GM21528 (cell line): ENCODE measurements around the gene PARL.

Experiments
- ATAC-seq: cut with Tn5 transposase; IDR thresholded peaks from one replicate; pipeline ENCODE4 v1.9.1; 2021; ENCODE audit warnings: mild to moderate bottlenecking, moderate library complexity; ENCODE audit not compliant: unreplicated experiment, low FRiP score

The PARL gene, protein sequence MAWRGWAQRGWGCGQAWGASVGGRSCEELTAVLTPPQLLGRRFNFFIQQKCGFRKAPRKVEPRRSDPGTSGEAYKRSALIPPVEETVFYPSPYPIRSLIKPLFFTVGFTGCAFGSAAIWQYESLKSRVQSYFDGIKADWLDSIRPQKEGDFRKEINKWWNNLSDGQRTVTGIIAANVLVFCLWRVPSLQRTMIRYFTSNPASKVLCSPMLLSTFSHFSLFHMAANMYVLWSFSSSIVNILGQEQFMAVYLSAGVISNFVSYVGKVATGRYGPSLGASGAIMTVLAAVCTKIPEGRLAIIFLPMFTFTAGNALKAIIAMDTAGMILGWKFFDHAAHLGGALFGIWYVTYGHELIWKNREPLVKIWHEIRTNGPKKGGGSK

GRCh38 chr3:183884427-183885296, at the start of gene PARL:
Gene PARL, minus strand, starts transcription at chr3:183884880. Its CDS starts 34 bp downstream, at chr3:183884846.
- ATAC-seq = peak; percentile 99

DNA sequence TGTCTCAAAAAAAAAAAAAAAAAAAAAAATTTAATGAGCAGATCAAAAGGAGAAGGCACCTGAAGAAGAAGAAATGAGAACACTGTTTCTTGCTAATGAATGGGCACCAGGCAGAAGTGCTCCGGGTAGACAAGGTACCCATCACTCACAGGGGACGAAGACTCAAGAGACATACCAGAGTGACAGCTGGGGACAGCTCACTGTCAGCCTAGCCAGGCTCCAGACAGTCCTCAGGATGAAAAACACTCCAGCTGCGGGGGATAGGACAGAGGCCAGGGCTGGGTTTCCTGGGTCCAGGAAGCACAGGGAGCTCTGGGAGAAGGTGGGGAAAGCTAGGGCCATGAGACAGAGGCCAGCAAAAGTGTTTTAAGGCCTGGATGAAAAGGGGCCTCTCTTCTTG, 48.5 kb upstream of the PARL start:
- ATAC-seq = no peak

- ATAC-seq = no peak
Observed at GRCh38 chr3:183931881-183932280, 47.2 kb upstream of the PARL start.

- no peak for ATAC-seq
Observed at GRCh38 chr3:183930086-183930485, 45.4 kb upstream of the PARL start.

DNA sequence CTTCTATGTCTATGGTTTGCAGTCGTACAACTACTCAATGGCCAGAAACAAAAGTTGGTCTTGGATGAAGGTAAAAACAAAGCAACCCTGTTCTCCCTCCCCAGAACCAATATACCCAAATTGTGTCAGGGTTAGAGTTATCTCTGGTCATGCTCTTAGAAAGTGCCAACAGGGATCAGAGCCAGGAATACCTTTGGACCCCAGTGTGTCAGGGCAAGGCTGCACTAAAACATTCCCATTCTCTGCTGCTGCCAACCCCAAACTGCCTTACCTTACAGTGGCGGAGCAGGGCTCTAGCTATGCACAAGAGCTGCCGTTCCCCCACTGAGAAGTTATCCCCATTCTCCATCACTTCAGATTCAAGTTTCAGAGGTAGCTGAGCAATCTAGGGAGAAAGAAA, 42.4 kb upstream of the PARL start:
- no peak for ATAC-seq

- no peak for ATAC-seq
Observed at GRCh38 chr3:183924956-183925355, 40.3 kb upstream of the PARL start.

DNA sequence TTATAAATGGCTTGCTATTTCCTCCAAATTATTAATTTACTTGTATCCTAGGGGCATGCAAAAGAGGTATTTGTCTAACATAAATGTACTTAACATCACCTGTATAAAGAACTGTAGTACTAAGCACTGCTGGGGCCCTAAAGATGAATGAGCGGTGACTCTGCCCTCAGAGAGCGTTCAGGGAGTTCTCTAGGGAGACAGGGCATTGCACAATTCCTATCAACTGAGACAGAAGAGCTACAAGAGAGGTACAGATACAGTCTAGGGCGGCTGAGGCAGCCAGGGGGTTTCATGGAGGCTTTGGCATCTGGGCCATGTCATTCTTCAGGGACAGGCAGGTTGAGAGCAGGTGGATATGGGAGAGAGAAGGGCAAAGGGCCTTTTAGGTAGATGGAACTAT, 39.9 kb upstream of the PARL start:
- no peak for ATAC-seq

GRCh38 chr3:183922421-183922820, 37.7 kb upstream of the PARL start:
- ATAC-seq = no peak

DNA sequence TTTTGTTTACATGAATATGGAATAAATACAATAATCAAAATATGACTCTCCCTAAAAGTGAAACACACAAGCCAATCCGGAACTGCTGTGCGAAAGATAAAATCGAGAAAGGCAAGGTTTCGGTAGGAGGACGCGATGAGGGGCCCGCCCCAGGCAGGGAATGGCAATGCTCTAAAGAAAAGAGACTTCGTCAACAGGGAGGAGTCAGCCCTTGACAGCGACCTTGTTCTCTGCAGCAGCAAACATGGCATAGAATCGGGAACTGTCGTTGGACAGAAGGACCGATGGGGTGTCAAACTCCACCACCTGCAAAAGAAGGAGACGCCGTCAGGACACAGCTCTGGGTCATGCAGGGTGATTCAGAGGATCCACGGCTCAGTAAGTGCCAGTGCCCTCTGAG, 36.4 kb upstream of the PARL start:
- no peak for ATAC-seq

DNA sequence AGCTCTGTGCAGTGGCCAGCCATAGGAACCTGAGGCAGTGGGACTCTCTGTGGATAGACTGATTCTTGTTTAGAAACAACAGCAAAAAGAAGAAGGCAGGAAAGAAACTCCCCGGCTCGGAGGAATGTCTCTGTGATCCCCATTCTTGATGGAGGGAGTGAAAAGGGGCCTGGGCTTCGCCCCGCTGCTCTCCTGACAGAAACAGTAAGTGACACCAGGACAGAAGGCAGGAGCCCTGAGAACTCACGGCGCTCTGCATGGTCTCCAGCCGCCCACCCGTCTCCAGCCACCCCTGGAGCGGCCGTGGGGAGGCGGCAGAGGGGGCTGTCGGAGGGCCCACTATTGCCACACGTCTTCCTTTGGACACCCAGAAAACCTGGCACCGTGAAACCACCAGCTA, 35.7 kb upstream of the PARL start:
- ATAC-seq = no peak

DNA sequence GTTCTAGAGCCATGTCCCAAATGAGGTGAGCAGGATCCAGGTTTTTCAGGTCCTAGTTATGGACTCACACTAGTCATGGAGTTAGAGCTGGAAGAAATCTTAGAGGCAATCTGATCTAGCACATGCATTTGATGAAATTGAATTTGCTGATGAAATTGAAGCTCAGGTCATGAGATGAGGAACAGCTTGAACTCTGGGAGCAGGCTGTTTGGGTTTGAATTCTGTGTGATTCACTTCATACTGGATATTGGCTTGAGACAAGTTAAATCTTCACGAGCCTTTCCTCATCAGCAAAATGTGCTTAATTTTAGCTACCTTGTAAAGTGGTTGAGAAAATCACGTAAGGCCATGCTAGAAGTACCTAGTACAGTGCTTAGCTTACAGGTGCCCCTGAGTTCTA, 33.5 kb upstream of the PARL start:
- no peak for ATAC-seq

DNA sequence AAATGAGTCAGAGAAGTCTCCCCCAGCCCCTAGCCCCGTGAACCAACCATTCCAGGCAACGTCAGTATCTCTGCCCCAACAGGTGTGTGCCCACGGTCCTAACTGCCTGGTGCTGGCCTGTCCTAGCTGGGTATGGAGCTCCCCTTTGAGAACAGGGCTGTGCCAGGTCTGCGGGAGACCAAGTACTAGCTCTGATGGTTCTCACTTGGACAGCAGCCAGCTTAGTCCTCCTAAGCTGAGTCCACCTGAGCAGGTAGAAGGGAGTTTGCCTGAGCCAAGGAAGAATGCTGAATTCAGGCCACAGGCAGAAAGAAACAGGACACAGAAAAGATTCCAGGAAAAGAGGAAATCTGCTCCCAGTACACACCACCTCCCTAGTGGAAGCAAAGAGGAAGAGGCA, 33.1 kb upstream of the PARL start:
- no peak for ATAC-seq

- no peak for ATAC-seq
Observed at GRCh38 chr3:183914856-183915255, 30.2 kb upstream of the PARL start.

DNA sequence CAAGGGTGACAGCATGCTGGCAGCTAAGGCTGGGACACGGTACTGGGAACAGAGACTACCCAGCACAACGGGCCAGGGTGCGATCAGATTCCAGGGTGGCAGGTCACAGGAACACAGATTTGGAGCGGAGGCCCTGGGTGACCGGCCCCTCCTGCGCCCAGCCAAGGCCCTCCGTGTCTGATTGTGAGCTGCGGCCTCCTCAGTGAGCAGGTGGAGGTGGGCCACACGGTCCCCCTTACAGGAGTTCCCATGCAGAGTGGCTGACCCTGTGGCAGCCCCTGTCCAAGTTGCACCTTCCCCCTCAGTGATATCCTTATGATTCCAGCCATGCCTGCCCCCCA, 28.9 kb upstream of the PARL start:
- ATAC-seq = no peak

- ATAC-seq = no peak
Observed at GRCh38 chr3:183912895-183913579, 28.4 kb upstream of the PARL start.

DNA sequence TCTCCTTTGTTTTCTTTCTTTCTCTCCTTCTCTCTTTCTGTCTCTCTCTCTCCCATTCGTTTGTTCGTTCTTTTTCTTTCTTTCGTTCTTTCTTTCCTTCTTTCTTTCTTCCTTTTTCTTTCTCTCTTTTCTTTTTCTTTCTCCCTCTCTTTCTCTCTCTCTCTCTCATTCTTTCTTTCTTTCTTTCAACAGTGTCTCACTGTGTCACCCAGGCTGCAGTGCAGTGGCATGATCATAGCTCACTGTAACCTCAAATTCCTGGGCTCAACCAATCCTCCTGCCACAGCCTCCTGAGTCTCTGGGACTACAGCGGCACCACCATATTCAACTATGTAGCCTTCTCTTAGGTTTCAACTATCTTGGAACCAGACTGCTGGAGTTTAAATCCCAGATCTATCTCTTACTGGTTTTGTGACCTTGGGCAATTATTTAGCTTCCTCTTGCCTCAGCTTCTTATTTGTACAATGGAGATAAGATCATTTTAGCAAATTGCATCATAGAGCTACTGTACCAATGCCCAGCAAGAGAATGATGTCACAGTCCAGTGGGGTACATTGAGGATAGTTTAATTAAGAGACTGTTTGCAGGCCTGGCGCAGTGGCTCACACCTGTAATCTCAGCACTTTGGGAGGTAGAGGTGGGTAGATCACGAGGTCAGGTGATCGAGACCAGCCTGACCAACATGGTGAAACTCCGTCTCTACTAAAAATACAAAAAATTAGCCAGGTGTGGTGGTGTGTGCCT, 27.3 kb upstream of the PARL start:
- no peak for ATAC-seq

GRCh38 chr3:183911087-183911486, 26.4 kb upstream of the PARL start:
- ATAC-seq = no peak

DNA sequence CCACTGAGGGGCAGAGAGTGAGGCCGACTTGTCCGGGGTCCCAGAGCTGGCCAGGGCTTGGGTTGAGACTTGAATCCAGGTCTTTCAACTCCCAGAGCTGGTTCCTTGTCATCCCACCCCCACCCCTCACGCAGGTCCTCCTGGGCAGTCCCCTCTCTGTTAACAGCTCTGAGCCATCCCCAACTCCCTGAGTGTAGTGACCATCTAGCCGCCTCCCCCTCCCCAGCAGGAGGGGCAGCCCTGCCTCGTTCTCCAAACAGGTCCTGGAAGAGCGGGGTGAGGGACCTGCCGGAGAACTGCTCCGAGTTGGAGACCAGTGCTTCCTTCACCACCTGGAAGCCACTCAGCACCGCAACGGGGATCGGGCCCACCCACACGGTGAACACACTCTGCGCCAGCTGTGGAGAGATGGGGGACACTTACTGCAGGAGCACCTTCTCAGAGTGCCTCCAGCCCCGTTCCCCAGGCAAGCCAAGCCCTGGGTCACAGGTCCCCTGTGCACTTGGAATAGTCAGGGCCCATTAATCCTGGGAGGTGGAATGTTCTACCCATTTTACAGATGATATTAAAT, 24.4 kb upstream of the PARL start:
- ATAC-seq = no peak

DNA sequence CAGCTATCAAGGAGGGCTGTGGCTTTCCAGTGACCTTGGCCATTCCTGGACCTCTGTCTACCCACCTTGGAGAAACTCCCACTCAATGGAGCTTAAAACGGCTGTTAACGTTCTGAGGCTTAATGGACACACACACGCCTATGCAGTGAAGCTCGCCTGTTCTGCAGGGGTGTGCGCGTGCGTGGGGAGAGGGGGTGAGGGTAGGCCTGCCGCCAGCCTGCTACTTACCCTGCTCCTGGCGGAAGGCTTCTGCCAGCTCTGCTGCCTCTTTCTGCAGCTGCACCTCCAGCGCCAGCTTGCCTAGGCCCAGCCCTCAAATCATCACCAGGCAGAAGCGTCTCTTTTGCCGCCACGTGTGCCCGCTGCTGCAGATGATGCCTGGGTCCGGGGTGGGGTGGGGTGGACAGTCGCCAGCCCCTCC, 23.2 kb upstream of the PARL start:
- no peak for ATAC-seq

- ATAC-seq = no peak
Observed at GRCh38 chr3:183907176-183907575, 22.5 kb upstream of the PARL start.
